Endothelial cell of umbilical vein (primary cell): ENCODE results near the gene PAGR1. TPM values are rescaled to one million over a fixed set of nuclear protein-coding genes. Genes with fewer than 3 reads are reported as not detected.

Experiments
- BruUV-seq: library from RNA; stranded (reverse); fragments of 400-500 nt; replicated peaks from 2 replicates; lab custom pipeline; 2021; lab: Mats Ljungman, UMichigan
- CTCF ChIA-PET: fragments of 300-600, 350-600 bp; sonication (Branson Sonifier 250); formaldehyde crosslinking; loops from one replicate; lab custom pipeline; 2021; ENCODE audit warnings: antibody characterized with exemption, inconsistent platforms; lab: Charles Lee
- POLR2A ChIA-PET: fragments of 300-600, 350-600 bp; sonication (Branson Sonifier 250); formaldehyde crosslinking; loops from one replicate; lab custom pipeline; 2021; ENCODE audit warnings: antibody characterized with exemption, inconsistent platforms; lab: Charles Lee
- DNase-seq: peaks from one replicate; pipeline ENCODE4 v3.0.0-alpha.2; 2011; ENCODE audit warnings: low read depth, low spot score
- FAIRE-seq: peaks from 2 replicates; lab custom pipeline; 2011; peaks lifted over from hg19 to GRCh38; lab: Jason Lieb, UNC
- H2AFZ ChIP-seq: 2 replicates; pipeline ENCODE4 v1.6.0; 2012; ENCODE audit warnings: low read depth, low read length, control low read depth, inconsistent platforms
- H3K27ac ChIP-seq: 2 replicates; pipeline ENCODE4 v1.5.1; 2011; ENCODE audit warnings: low read depth, mild to moderate bottlenecking, control low read depth, low read length, moderate library complexity; ENCODE audit not compliant: insufficient read depth
- H3K27me3 ChIP-seq, 2 experiments: 2 replicates each; pipeline versions ENCODE4 v1.6.0 to v1.6.1; 2011; ENCODE audit warnings: low read length in 2 of 2, mixed read lengths in 1 of 2; ENCODE audit not compliant: control insufficient read depth in 2 of 2, insufficient read depth in 2 of 2
- H3K36me3 ChIP-seq, 2 experiments: 2 replicates in 1 of 2; 3 replicates in 1 of 2; pipeline ENCODE4 v1.5.1; 2011; ENCODE audit warnings: low read length in 2 of 2, mild to moderate bottlenecking in 1 of 2, moderate library complexity in 1 of 2; ENCODE audit not compliant: control insufficient read depth in 2 of 2, insufficient read depth in 2 of 2; ENCODE audit errors: extremely low read depth in 1 of 2
- H3K4me1 ChIP-seq: 3 replicates; pipeline ENCODE4 v1.5.1; 2011; ENCODE audit warnings: mild to moderate bottlenecking, low read length; ENCODE audit not compliant: control insufficient read depth, insufficient read depth; ENCODE audit errors: extremely low read depth
- H3K4me2 ChIP-seq: 2 replicates; pipeline ENCODE4 v1.6.1; 2011; ENCODE audit warnings: low read length, control low read depth, mixed read lengths; ENCODE audit not compliant: insufficient read depth
- H3K4me3 ChIP-seq, 3 experiments: fragments of 200-600 bp in 1 of 3; sonication (generic), shearing (Covaris generic) in 1 of 3; replicated peaks in 1 of 3; 2 replicates each; pipeline ENCODE4 v1.5.1; 2011 to 2016; ENCODE audit warnings: control low read depth in 3 of 3, low read length in 3 of 3, mild to moderate bottlenecking in 2 of 3, inconsistent platforms in 1 of 3, low read depth in 1 of 3, moderate library complexity in 1 of 3; ENCODE audit not compliant: insufficient read depth in 1 of 3
- H3K79me2 ChIP-seq: 2 replicates; pipeline ENCODE4 v1.6.0; 2012; ENCODE audit warnings: low read length, inconsistent platforms; ENCODE audit not compliant: control insufficient read depth, insufficient read depth
- H3K9ac ChIP-seq: replicated peaks from 2 replicates; pipeline ENCODE3; 2011; ENCODE audit warnings: low read length, control low read depth; ENCODE audit not compliant: insufficient read depth; ENCODE audit errors: extremely low read depth
- H3K9me1 ChIP-seq: replicated peaks from 3 replicates; pipeline ENCODE4 v1.6.0; 2011; ENCODE audit warnings: mild to moderate bottlenecking, low read length; ENCODE audit not compliant: control insufficient read depth, insufficient read depth; ENCODE audit errors: extremely low read depth
- H3K9me3 ChIP-seq: replicated peaks from 2 replicates; pipeline ENCODE4 v1.5.1; 2012; ENCODE audit warnings: low read length, inconsistent platforms; ENCODE audit not compliant: control insufficient read depth, insufficient read depth
- H4K20me1 ChIP-seq: replicated peaks from 2 replicates; pipeline ENCODE3; 2011; ENCODE audit warnings: mild to moderate bottlenecking, low read length; ENCODE audit not compliant: control insufficient read depth, insufficient read depth; ENCODE audit errors: extremely low read depth
- CTCF ChIP-seq, 2 donors: IDR thresholded peaks; 1 replicate in 1 of 2; 2 replicates in 1 of 2; pipeline ENCODE4 v1.5.1; 2011; ENCODE audit warnings: low read length in 2 of 2, mild to moderate bottlenecking in 2 of 2, moderate library complexity in 2 of 2, control low read depth in 1 of 2, inconsistent platforms in 1 of 2, low read depth in 1 of 2; ENCODE audit not compliant: insufficient read depth in 1 of 2; ENCODE audit errors: extremely low read depth in 1 of 2
- EZH2 ChIP-seq: IDR thresholded peaks from 2 replicates; pipeline ENCODE4 v1.6.1; 2012; ENCODE audit warnings: borderline replicate concordance, low read depth, mild to moderate bottlenecking, moderate library complexity, low read length, inconsistent platforms; ENCODE audit not compliant: severe bottlenecking
- FOS ChIP-seq: IDR thresholded peaks from 2 replicates; pipeline ENCODE4 v1.6.1; 2011; ENCODE audit warnings: mild to moderate bottlenecking, low read length, moderate library complexity, borderline replicate concordance; ENCODE audit not compliant: insufficient read depth
- GATA2 ChIP-seq: IDR thresholded peaks from 2 replicates; pipeline ENCODE4 v1.7.0; 2011; ENCODE audit warnings: low read depth, mild to moderate bottlenecking, moderate library complexity, mixed read lengths, low read length; ENCODE audit not compliant: insufficient read length, insufficient read depth
- JUN ChIP-seq: IDR thresholded peaks from 2 replicates; pipeline ENCODE4 v1.6.1; 2011; ENCODE audit warnings: borderline replicate concordance, low read depth; ENCODE audit not compliant: insufficient read length, insufficient read depth
- MAX ChIP-seq: IDR thresholded peaks from 2 replicates; pipeline ENCODE4 v1.6.1; 2011; ENCODE audit not compliant: insufficient read depth, insufficient read length
- MYC ChIP-seq: IDR thresholded peaks from one replicate; pipeline ENCODE4 v1.6.1; 2011; ENCODE audit warnings: mild to moderate bottlenecking, low read depth, low read length
- POLR2A ChIP-seq: IDR thresholded peaks from 2 replicates; pipeline ENCODE4 v1.6.1; 2012; ENCODE audit warnings: low read depth, mild to moderate bottlenecking, control low read depth, low read length
- POLR2AphosphoS5 ChIP-seq: IDR thresholded peaks from 2 replicates; pipeline ENCODE4 v1.6.1; 2012; ENCODE audit warnings: low read depth, mild to moderate bottlenecking, control low read depth, low read length, moderate library complexity; ENCODE audit not compliant: insufficient read depth
- dilution Hi-C: fragments of 300-500 bp; cut with MboI; formaldehyde crosslinking; loops from one replicate; pipeline ENCODE4 v1.15.0; 2019; ENCODE audit warnings: low sequenced_read_pairs; ENCODE audit not compliant: extremely low pct_ligation_motif_present
- intact Hi-C: fragments of 100-400 bp; cut with micrococcal nuclease; formaldehyde crosslinking; loops from one replicate; pipeline ENCODE4 v1.10.0; 2022
- polyA plus RNA-seq, 4 experiments: library from polyadenylated mRNA; depleted of rRNA in 3 of 4; stranded (reverse) in 3 of 4; unstranded in 1 of 4; fragments of >200 nt; gene quantifications; 2 replicates each; pipeline versions ENCODE4 v1.2.1 to v1.2.3, GENCODE V29; 2011 to 2012; ENCODE audit warnings: missing spikeins in 1 of 4
- total RNA-seq: library from RNA; stranded (reverse); gene quantifications from 2 replicates; pipeline ENCODE4 v1.2.3, GENCODE V29; 2021

Gene PAGR1
- total and polyA plus RNA-seq, 2 donors (not counting 3 experiments of a cell fraction or from before 2014, with no cell fraction given), result 15.9 to 26.3 TPM

GRCh38 chr16:29790949-29791844 lies 24.8 kb upstream of the PAGR1 start:
- no peaks in the 10 kb centered on the region for H3K36me3 ChIP-seq
- FAIRE-seq, result peak; percentile 71
- DNase-seq, result peak; percentile 29
- no peaks in the 10 kb centered on the region for H4K20me1 ChIP-seq
- H3K79me2 ChIP-seq, result peaks cover 56% of the 10 kb centered on the region
- CTCF ChIA-PET, result interaction anchor here (0.7 to 6.3 kb wide), 15 partner anchors 12 to 98 kb away, joined by 3 to 34 read pairs (median 4); partner anchors contain the start of genes CDIPT and PAGR1
- dilution Hi-C loops, result no loop called here
- BruUV-seq, result TSS peak; percentile 53
- H3K9ac ChIP-seq, result peak overlapping the region; percentile 77
- peak overlapping the region; percentile 13 for H3K27ac ChIP-seq
- peak overlapping the region; percentile 80 to 93 (median 88) for H3K4me3 ChIP-seq
- H3K4me1 ChIP-seq, result peaks cover 21% of the 10 kb centered on the region
- no peaks in the 10 kb centered on the region for H3K9me3 ChIP-seq
- H3K4me2 ChIP-seq, result peak overlapping the region; percentile 87
- no peak for TF ChIP-seq MYC
- TF ChIP-seq MAX, result no peak
- no peak for TF ChIP-seq POLR2A
- TF ChIP-seq JUN, result no peak
- TF ChIP-seq POLR2AphosphoS5, result no peak
- no peak for TF ChIP-seq FOS
- TF ChIP-seq EZH2, result no peak
- TF ChIP-seq GATA2, result no peak
- no peak for TF ChIP-seq CTCF (IDR thresholded peaks at IDR 0.05; ENCODE audit: extremely low read depth in 1 of 2, insufficient read depth in 1 of 2, low read depth in 1 of 2, low read length in 2 of 2)
- intact Hi-C loops, result loop anchor here (1.0 to 5.0 kb wide), 5 partner anchors 14 to 186 kb away; partner anchors contain the start of genes CDIPT and PAGR1
- no peaks in the 10 kb centered on the region for H3K9me1 ChIP-seq
- POLR2A ChIA-PET, result interaction anchor here (1.0 to 1.2 kb wide), 3 partner anchors 13 to 182 kb away, joined by 3 to 9 read pairs (median 3); partner anchors contain the start of gene TAOK2
- H3K27me3 ChIP-seq, result no peaks in the 10 kb centered on the region
- H2AFZ ChIP-seq, result peak overlapping the region; percentile 97
